Thyroid gland (tissue), 4 donors: ENCODE measurements around the gene ADAM8. TPM values are rescaled to one million over a fixed set of nuclear protein-coding genes. Genes with fewer than 3 reads are reported as not detected.

Experiments
- DNase-seq, 2 donors: peaks; one replicate each; pipeline ENCODE4 v3.0.0-alpha.2; 2019
- H3K27ac ChIP-seq, 3 donors: fragments of 200-600 bp; sonication (generic); 1 replicate in 2 of 3; 2 replicates in 1 of 3; pipeline ENCODE4 v1.5.1; 2016 to 2019; ENCODE audit warnings: mild to moderate bottlenecking in 1 of 3, moderate library complexity in 1 of 3
- H3K27me3 ChIP-seq: fragments of 200-600 bp; sonication (generic); one replicate; pipeline ENCODE4 v1.5.1; 2019
- H3K36me3 ChIP-seq, 2 donors: fragments of 200-600 bp; sonication (generic); one replicate each; pipeline ENCODE4 v1.5.1; 2016 to 2019
- H3K4me1 ChIP-seq, 2 donors: fragments of 200-600 bp; sonication (generic); one replicate each; pipeline ENCODE4 v1.5.1; 2017 to 2019
- H3K4me3 ChIP-seq, 3 donors: fragments of 200-600 bp; sonication (generic); replicated peaks in 1 of 3; 1 replicate in 2 of 3; 2 replicates in 1 of 3; pipeline ENCODE4 v1.5.1; 2016; ENCODE audit warnings: mild to moderate bottlenecking in 1 of 3
- H3K9me3 ChIP-seq: fragments of 200-600 bp; sonication (generic); one replicate; pipeline ENCODE4 v1.5.1; 2017
- CTCF ChIP-seq, 6 experiments: fragments of 200-600 bp in 3 of 6; fragments of 450-650 bp in 3 of 6; sonication (generic) in 3 of 6; IDR thresholded peaks; one replicate each; pipeline ENCODE4 v1.5.1; 2016 to 2019; ENCODE audit warnings: antibody characterized with exemption in 6 of 6, mild to moderate bottlenecking in 2 of 6, inconsistent platforms in 1 of 6, moderate library complexity in 1 of 6
- POLR2A ChIP-seq, 2 donors: fragments of 450-650 bp; IDR thresholded peaks; one replicate each; pipeline ENCODE4 v1.6.1; 2017; ENCODE audit warnings: antibody characterized with exemption in 2 of 2, mild to moderate bottlenecking in 2 of 2, moderate library complexity in 1 of 2
- WGBS, 2 donors: methylation state at CpG; one replicate each; pipeline ENCODE4 v1.1.5; 2017; 5-methylcytosine and 5-hydroxymethylcytosine counted together
- intact Hi-C: fragments of 100-400 bp; cut with DNase I; formaldehyde crosslinking; loops from one replicate; pipeline ENCODE4 v1.15.1; 2023
- total RNA-seq, 4 donors: library from RNA; depleted of rRNA; stranded (reverse); fragments of >200 nt; gene quantifications; one replicate each; pipeline ENCODE4 v1.2.3, GENCODE V29; 2016

ADAM8 gene
- total RNA-seq, 4 donors from 2014 or later = 1.6 to 9.8 (median 2.6) TPM

GRCh38 chr10:133277277-133277992 is 767 bp upstream of the ADAM8 start:
- TF ChIP-seq POLR2A (IDR thresholded peaks at IDR 0.05) (no peak), CTCF (IDR thresholded peaks at IDR 0.05) (no peak)
- Histone ChIP-seq H3K27me3 (no peaks in the 10 kb centered on the region), H3K36me3 (peaks cover 20 to 24% of the 10 kb centered on the region in 2 donors), H3K4me1 (peaks cover 6 to 12% of the 10 kb centered on the region in 2 donors), H3K9me3 (no peaks in the 10 kb centered on the region), H3K4me3 (no peak overlapping the region), H3K27ac (no peak overlapping the region)
- intact Hi-C loops = no loop called here
- WGBS, 2 donors = 82 to 84% methylated on average over 8 to 10 of the region's 25 CpGs
- DNase-seq = no peak

- Histone ChIP-seq H3K27me3 (no peaks in the 10 kb centered on the region), H3K9me3 (no peaks in the 10 kb centered on the region), H3K4me3 (no peak overlapping the region), H3K27ac (no peak overlapping the region), H3K4me1 (peaks cover 6 to 12% of the 10 kb centered on the region in 2 donors), H3K36me3 (peaks cover 7 to 10% of the 10 kb centered on the region in 2 donors)
- 39 to 51% methylated on average over 4 of the region's 6 CpGs for WGBS, 2 donors
- DNase-seq = no peak
- TF ChIP-seq POLR2A (IDR thresholded peaks at IDR 0.05) = no peak
- TF ChIP-seq CTCF (IDR thresholded peaks at IDR 0.05) = no peak
- intact Hi-C loops = no loop called here
These were observed 601 bp downstream of the ADAM8 start for GRCh38 chr10:133276100-133276434.

GRCh38 chr10:133275684-133276092 is 980 bp downstream of the ADAM8 start:
- WGBS, 2 donors = 39 to 51% methylated on average over 7 of the region's 12 CpGs
- Histone ChIP-seq H3K27me3 (no peaks in the 10 kb centered on the region), H3K4me3 (no peak overlapping the region), H3K9me3 (no peaks in the 10 kb centered on the region), H3K4me1 (peaks cover 6 to 12% of the 10 kb centered on the region in 2 donors), H3K36me3 (peaks cover 6 to 10% of the 10 kb centered on the region in 2 donors), H3K27ac (no peak overlapping the region)
- no peak for TF ChIP-seq POLR2A (IDR thresholded peaks at IDR 0.05)
- no peak for TF ChIP-seq CTCF (IDR thresholded peaks at IDR 0.05)
- no peak for DNase-seq
- intact Hi-C loops = no loop called here

GRCh38 chr10:133274751-133275683 is 1.7 kb downstream of the ADAM8 start:
- peaks cover 6 to 12% of the 10 kb centered on the region in 2 donors for H3K4me1 ChIP-seq
- TF ChIP-seq CTCF (IDR thresholded peaks at IDR 0.05) (no peak), POLR2A (IDR thresholded peaks at IDR 0.05) (no peak)
- 52 to 100% methylated on average over 1 to 10 of the region's 26 CpGs for WGBS, 2 donors
- H3K27ac ChIP-seq = no peak overlapping the region
- peaks cover 6 to 9% of the 10 kb centered on the region in 2 donors for H3K36me3 ChIP-seq
- H3K9me3 ChIP-seq = no peaks in the 10 kb centered on the region
- intact Hi-C loops = no loop called here
- no peak overlapping the region for H3K4me3 ChIP-seq
- no peaks in the 10 kb centered on the region for H3K27me3 ChIP-seq
- no peak for DNase-seq
